ENCODE measurements around the gene CHRM4.
A peak's percentile ranks its signal among the peaks of the same experiment; 100 is the strongest.

CHRM4 gene

GRCh38 chr11:46391578-46392420, at the start of gene CHRM4:
TSS of gene CHRM4 (minus strand) at chr11:46391776. CDS start at chr11:46386557, 5,219 bp downstream.
- no peak for DNase-seq (ENCODE audit: low spot score)

- DNase-seq (ENCODE audit: low spot score) = no peak
Observed at GRCh38 chr11:46438211-46438610, 46.6 kb upstream of the CHRM4 start.

GRCh38 chr11:46437122-46437689, 45.6 kb upstream of the CHRM4 start:
- no peak for DNase-seq (ENCODE audit: low spot score)

GRCh38 chr11:46436113-46436512, 44.5 kb upstream of the CHRM4 start:
- DNase-seq (ENCODE audit: low spot score) = no peak

- no peak for DNase-seq (ENCODE audit: low spot score)
Observed at GRCh38 chr11:46435679-46436078, 44.1 kb upstream of the CHRM4 start.

GRCh38 chr11:46431211-46431610, 39.6 kb upstream of the CHRM4 start:
- no peak for DNase-seq (ENCODE audit: low spot score)

- no peak for DNase-seq (ENCODE audit: low spot score)
Observed at GRCh38 chr11:46429717-46430116, 38.1 kb upstream of the CHRM4 start.

- peak; percentile 34 for DNase-seq (ENCODE audit: low spot score)
Observed at GRCh38 chr11:46427364-46427763, 35.8 kb upstream of the CHRM4 start.

- no peak for DNase-seq (ENCODE audit: low spot score)
Observed at GRCh38 chr11:46426233-46426991, 34.8 kb upstream of the CHRM4 start.

- no peak for DNase-seq (ENCODE audit: low spot score)
Observed at GRCh38 chr11:46422588-46422987, 31.0 kb upstream of the CHRM4 start.

GRCh38 chr11:46421257-46421880, 29.8 kb upstream of the CHRM4 start:
- DNase-seq (ENCODE audit: low spot score) = no peak

- no peak for DNase-seq (ENCODE audit: low spot score)
Observed at GRCh38 chr11:46420513-46420912, 28.9 kb upstream of the CHRM4 start.

- DNase-seq (ENCODE audit: low spot score) = no peak
Observed at GRCh38 chr11:46418751-46419150, 27.2 kb upstream of the CHRM4 start.

GRCh38 chr11:46417711-46418110, 26.1 kb upstream of the CHRM4 start:
- DNase-seq (ENCODE audit: low spot score) = no peak

- DNase-seq (ENCODE audit: low spot score) = no peak
Observed at GRCh38 chr11:46414879-46415278, 23.3 kb upstream of the CHRM4 start.

GRCh38 chr11:46414466-46414796, 22.9 kb upstream of the CHRM4 start:
- no peak for DNase-seq (ENCODE audit: low spot score)

- DNase-seq (ENCODE audit: low spot score) = no peak
Observed at GRCh38 chr11:46413760-46414465, 22.3 kb upstream of the CHRM4 start.

GRCh38 chr11:46410021-46410420, 18.4 kb upstream of the CHRM4 start:
- DNase-seq (ENCODE audit: low spot score) = no peak

- no peak for DNase-seq (ENCODE audit: low spot score)
Observed at GRCh38 chr11:46408407-46408986, 16.9 kb upstream of the CHRM4 start.

GRCh38 chr11:46407635-46408034, 16.1 kb upstream of the CHRM4 start:
- no peak for DNase-seq (ENCODE audit: low spot score)

- no peak for DNase-seq (ENCODE audit: low spot score)
Observed at GRCh38 chr11:46404476-46405017, 13.0 kb upstream of the CHRM4 start.

All from putamen (tissue), 1 donor.